ENCODE measurements around the gene APOC3. TPM values are rescaled to one million over a fixed set of nuclear protein-coding genes. Genes with fewer than 3 reads are reported as not detected.

Gene APOC3
- total and polyA plus RNA-seq, 7 experiments from 2014 or later, result not detected

DNA sequence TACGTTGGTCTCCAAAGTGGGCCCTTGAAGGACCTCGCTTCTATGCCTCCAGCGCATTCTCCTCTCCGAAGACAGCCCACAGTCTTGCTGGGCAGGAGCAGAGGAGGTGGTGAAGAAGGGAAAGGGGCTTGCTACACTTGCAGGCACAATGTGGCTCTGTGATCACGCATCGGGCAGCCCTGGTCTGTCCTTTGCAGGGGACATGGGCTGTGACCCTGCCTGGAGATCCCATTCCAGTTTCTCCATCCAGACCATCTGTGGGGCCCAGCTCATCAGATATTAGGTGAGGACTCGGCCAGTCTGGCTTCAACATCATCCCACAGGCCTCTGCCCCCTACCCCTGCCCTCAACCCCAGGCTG is 6.9 kb downstream of the APOC3 start:
- Mint-ChIP-seq H3K36me3 (no peaks in the 10 kb centered on the region), H3K9me3 (no peaks in the 10 kb centered on the region), H3K4me3 (no peak overlapping the region), H3K4me1 (peaks cover 4 to 17% (median 14%) of the 10 kb centered on the region in 7 donors), H3K27me3 (peaks cover 0 to 4% (median 0%) of the 10 kb centered on the region in 5 donors), H3K27ac (no peak overlapping the region)
- no peak for ATAC-seq
- intact Hi-C loops (cut with micrococcal nuclease), result loop anchor here (1.0 to 5.0 kb wide), 10 partner anchors 17 to 391 kb away; partner anchors contain the start of genes APOA5 (in 2 of the 2), BUD13 (in 1 of the 2) and SIK3 (in 1 of the 2)
- H3K27me3 ChIP-seq (ENCODE audit: control insufficient read depth in 2 of 2, insufficient read depth in 2 of 2, low read length in 2 of 2), result no peaks in the 10 kb centered on the region
- H3K27ac ChIP-seq (ENCODE audit: low read depth, low read length), result no peak overlapping the region
- ChIA-PET POLR2A (interaction anchor here (0.8 to 3.6 kb wide), 8 partner anchors 10 to 395 kb away, joined by 3 to 49 read pairs (median 5); partner anchors contain the start of genes APOA5, PCSK7, RNF214 and ZPR1), CTCF (interaction anchor here (0.5 to 3.3 kb wide), 21 partner anchors 12 to 394 kb away, joined by 3 to 66 read pairs (median 5); partner anchors contain the start of genes APOA5, BUD13 and ZPR1)
- no peak for DNase-seq
- H3K9me3 ChIP-seq (ENCODE audit: control insufficient read depth in 2 of 3, low read length in 3 of 3), result no peaks in the 10 kb centered on the region
- H3K4me3 ChIP-seq (ENCODE audit: low read length), result no peak overlapping the region
- peaks cover 4 to 9% of the 10 kb centered on the region in 2 donors for H3K4me1 ChIP-seq (ENCODE audit: control insufficient read depth in 2 of 2, insufficient read depth in 2 of 2, low read length in 2 of 2)
- no peaks in the 10 kb centered on the region for H3K36me3 ChIP-seq (ENCODE audit: control insufficient read depth in 2 of 3, insufficient read depth in 3 of 3, low read length in 3 of 3)

DNA sequence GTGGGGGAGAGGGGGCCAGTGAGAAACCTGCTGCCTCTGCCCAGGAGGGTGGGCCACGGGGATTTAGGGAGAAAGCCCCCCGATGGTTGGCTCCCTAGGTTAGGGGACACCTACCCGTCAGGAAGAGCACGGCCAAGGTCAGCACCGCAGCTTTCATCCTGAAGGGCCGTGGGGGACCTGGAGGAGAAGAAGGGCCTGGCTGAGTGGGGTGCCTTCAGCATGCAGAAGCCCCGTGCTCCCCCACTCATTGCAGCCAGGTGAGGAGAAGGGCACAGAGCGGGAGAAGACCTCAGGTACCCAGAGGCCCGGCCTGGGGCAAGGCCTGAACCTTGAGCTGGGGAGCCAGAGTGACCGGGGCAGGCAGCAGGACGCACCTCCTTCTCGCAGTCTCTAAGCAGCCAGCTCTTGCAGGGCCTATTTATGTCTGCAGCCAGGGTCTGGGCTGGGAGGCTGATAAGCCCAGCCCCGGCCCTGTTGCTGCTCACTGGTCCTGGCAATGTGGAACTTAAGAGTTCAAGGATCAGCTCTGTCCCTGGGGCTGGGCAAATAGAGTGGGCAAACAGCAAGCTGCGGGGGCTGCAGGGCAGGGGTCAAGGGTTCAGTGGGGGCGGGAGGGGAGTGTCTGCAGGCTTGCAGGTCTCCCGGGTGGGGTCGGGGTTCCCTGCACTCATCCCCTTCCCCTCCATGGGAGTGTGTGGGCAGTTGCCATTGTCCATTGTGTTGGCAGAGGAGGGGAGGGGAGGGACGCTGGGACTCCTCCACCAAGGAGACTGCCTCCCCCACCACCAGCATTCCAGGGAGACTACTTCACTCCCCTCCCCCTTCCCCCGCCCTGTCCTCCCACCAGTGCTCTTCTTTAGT is 7.8 kb downstream of the APOC3 start, which contains the start of gene APOA1:
TSS of gene APOA1 (minus strand) at position 392 of the 861 bp plus-strand sequence. CDS start at position 157, 235 bp downstream.
- Mint-ChIP-seq H3K4me1 (peaks cover 4 to 17% (median 14%) of the 10 kb centered on the region in 7 donors), H3K27me3 (peaks cover 0 to 4% (median 0%) of the 10 kb centered on the region in 5 donors), H3K36me3 (no peaks in the 10 kb centered on the region), H3K9me3 (no peaks in the 10 kb centered on the region), H3K27ac (peak within 1 kb of the TSS in 2 of 9 donors; percentile 36 to 51), H3K4me3 (peak within 1 kb of the TSS in 1 of 10 donors; percentile 35)
- intact Hi-C loops (cut with micrococcal nuclease), result loop anchor here (5.0 kb wide), 3 partner anchors 105 to 390 kb away; partner anchors contain the start of gene SIK3 (in 1 of the 2)
- Histone ChIP-seq H3K27ac (ENCODE audit: low read depth, low read length) (no peak within 1 kb of the TSS), H3K4me3 (ENCODE audit: low read length) (no peak within 1 kb of the TSS), H3K4me1 (ENCODE audit: control insufficient read depth in 2 of 2, insufficient read depth in 2 of 2, low read length in 2 of 2) (peaks cover 4 to 9% of the 10 kb centered on the region in 2 donors), H3K27me3 (ENCODE audit: control insufficient read depth in 2 of 2, insufficient read depth in 2 of 2, low read length in 2 of 2) (no peaks in the 10 kb centered on the region), H3K9me3 (ENCODE audit: control insufficient read depth in 2 of 3, low read length in 3 of 3) (no peaks in the 10 kb centered on the region), H3K36me3 (ENCODE audit: control insufficient read depth in 2 of 3, insufficient read depth in 3 of 3, low read length in 3 of 3) (no peaks in the 10 kb centered on the region)
- DNase-seq, result no peak
- ATAC-seq, result no peak
- ChIA-PET POLR2A (interaction anchor here (0.5 to 3.6 kb wide), 5 partner anchors 16 to 1467 kb away, joined by 3 to 49 read pairs (median 14); partner anchors contain the start of genes APOA5 and ZPR1), CTCF (interaction anchor here (1.4 to 3.3 kb wide), 3 partner anchors 15 to 390 kb away, joined by 6 to 66 read pairs (median 51); partner anchors contain the start of gene APOA5)

DNA sequence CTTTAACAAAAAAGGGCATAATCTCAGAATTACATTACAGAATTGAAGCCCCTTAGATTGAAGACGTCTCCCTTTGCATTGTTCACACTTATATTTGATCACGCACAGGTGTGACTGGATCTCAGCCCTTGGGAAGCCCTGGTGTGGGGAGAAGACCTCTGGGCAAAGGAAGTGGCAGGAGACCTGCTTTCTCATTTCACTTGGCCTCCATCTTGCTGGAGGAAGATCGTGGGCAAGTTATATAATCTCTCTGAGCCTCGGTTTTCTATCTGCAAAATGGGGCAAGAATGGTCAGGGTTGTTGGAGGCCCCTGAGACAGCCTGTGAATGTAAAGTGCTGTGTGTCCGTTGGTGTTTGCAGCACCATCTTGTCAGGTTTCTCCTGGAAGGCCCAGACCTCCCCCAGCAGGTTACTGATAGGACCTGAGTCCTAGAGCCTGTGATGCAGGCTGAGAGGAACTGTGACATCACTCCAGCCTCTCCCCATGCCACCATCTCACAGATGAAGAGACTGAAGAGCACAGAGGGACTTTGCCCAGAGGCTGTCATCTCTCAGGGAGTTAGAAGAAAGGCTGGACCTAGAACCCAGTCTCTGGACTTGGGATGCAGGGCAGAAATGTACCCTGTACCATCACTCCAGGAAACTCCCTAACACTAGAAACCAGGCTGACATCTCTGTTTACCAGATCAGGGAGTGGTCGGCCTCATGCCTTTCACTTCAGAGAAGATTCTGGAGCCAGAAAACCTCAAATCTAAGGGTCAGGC is 8.8 kb downstream of the APOC3 start:
- Mint-ChIP-seq H3K4me1 (peaks cover 4 to 17% (median 14%) of the 10 kb centered on the region in 7 donors), H3K9me3 (no peaks in the 10 kb centered on the region), H3K27me3 (peaks cover 0 to 4% (median 0%) of the 10 kb centered on the region in 5 donors), H3K36me3 (peaks cover 0 to 5% (median 1%) of the 10 kb centered on the region in 5 donors), H3K27ac (peak overlapping the region in 2 of 9 donors; percentile 36 to 51), H3K4me3 (peak overlapping the region in 1 of 10 donors; percentile 35)
- ChIA-PET POLR2A (no interaction called here), CTCF (no interaction called here)
- DNase-seq, result no peak
- no peaks in the 10 kb centered on the region for H3K9me3 ChIP-seq (ENCODE audit: control insufficient read depth in 2 of 3, low read length in 3 of 3)
- H3K27me3 ChIP-seq (ENCODE audit: control insufficient read depth in 2 of 2, insufficient read depth in 2 of 2, low read length in 2 of 2), result no peaks in the 10 kb centered on the region
- H3K4me1 ChIP-seq (ENCODE audit: control insufficient read depth in 2 of 2, insufficient read depth in 2 of 2, low read length in 2 of 2), result peaks cover 4 to 9% of the 10 kb centered on the region in 2 donors
- H3K36me3 ChIP-seq (ENCODE audit: control insufficient read depth in 2 of 3, insufficient read depth in 3 of 3, low read length in 3 of 3), result peaks cover 0 to 2% (median 0%) of the 10 kb centered on the region in 3 experiments
- H3K27ac ChIP-seq (ENCODE audit: low read depth, low read length), result no peak overlapping the region
- H3K4me3 ChIP-seq (ENCODE audit: low read length), result no peak overlapping the region
- no peak for ATAC-seq
- intact Hi-C loops (cut with micrococcal nuclease), result loop anchor here (5.0 kb wide), 3 partner anchors 106 to 389 kb away; partner anchors contain the start of gene SIK3 (in 1 of the 2)

DNA sequence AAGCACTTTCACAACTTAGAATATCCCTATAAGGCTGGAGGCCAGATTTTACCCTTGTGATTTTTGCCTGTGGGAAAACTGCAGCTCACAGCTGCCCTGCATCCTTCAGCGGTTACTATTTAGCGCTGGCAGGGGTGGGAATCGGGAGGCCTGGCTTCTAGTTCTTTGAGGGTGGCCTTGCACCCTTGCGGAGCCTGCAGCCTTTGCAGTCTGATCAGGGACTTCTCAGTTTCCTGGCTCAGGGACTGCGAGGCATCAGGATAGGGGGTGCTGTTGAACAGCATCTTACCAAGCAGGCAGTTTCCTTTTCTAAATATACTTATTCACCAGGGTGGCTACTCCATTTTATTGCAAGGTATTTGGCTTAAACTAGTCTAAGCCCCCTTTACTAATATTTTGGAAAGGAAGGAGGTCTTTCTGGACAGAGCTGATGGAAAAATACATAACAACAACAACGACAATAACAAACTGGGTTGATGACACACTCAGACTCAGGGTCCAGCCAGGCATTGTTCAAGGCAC is 10.6 kb downstream of the APOC3 start:
- Mint-ChIP-seq H3K27ac (peak overlapping the region in 2 of 9 donors; percentile 0 to 12), H3K27me3 (no peaks in the 10 kb centered on the region), H3K4me1 (peaks cover 0 to 15% (median 8%) of the 10 kb centered on the region in 7 donors), H3K9me3 (no peaks in the 10 kb centered on the region), H3K36me3 (peaks cover 0 to 14% (median 5%) of the 10 kb centered on the region in 5 donors), H3K4me3 (no peak overlapping the region)
- Histone ChIP-seq H3K4me3 (ENCODE audit: low read length) (no peak overlapping the region), H3K27ac (ENCODE audit: low read depth, low read length) (no peak overlapping the region), H3K9me3 (ENCODE audit: control insufficient read depth in 2 of 3, low read length in 3 of 3) (no peaks in the 10 kb centered on the region), H3K36me3 (ENCODE audit: control insufficient read depth in 2 of 3, insufficient read depth in 3 of 3, low read length in 3 of 3) (peaks cover 0 to 15% (median under 1%) of the 10 kb centered on the region in 3 experiments), H3K27me3 (ENCODE audit: control insufficient read depth in 2 of 2, insufficient read depth in 2 of 2, low read length in 2 of 2) (no peaks in the 10 kb centered on the region), H3K4me1 (ENCODE audit: control insufficient read depth in 2 of 2, insufficient read depth in 2 of 2, low read length in 2 of 2) (peaks cover 4 to 7% of the 10 kb centered on the region in 2 donors)
- ChIA-PET CTCF (no interaction called here), POLR2A (interaction anchor here (0.8 to 1.3 kb wide), 2 partner anchors 9 to 11 kb away, joined by 3 to 4 read pairs; no protein-coding TSS in a partner anchor)
- ATAC-seq, result no peak
- no peak for DNase-seq
- intact Hi-C loops (cut with micrococcal nuclease), result loop anchor here in 1 of 2 donors (1.0 kb wide), 1 partner anchor 266 kb away; no protein-coding TSS in a partner anchor

DNA sequence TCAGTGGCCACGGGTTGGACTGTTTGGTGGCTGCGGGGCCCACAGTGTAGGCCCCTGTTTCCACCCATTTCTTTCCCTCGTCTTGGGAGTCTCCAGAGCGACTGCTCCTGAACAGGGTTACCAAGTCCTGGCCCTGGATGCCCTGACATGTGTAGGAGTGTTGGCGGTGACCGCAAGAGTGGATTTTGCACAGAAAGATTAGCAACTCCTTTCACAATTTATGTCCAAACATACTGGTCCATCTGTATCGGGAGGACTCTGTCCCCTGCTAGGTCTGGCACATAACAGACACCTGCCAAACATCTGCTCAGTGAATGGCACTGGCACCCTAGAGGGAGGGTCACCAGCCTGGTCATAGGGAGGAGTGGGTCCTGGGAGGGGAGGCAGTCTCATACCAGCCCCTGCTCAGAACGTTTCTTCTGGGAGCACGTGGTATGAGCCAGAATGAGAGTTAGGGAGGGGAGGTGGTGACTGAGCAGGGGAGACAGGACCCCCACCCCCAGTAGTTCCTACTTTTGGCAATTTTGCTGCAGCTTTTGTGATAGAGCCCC is 11.1 kb downstream of the APOC3 start:
- Mint-ChIP-seq H3K36me3 (peaks cover under 1 to 20% (median 7%) of the 10 kb centered on the region in 5 donors), H3K4me3 (no peak overlapping the region), H3K4me1 (peaks cover 0 to 14% (median 4%) of the 10 kb centered on the region in 7 donors), H3K27ac (no peak overlapping the region), H3K27me3 (no peaks in the 10 kb centered on the region), H3K9me3 (no peaks in the 10 kb centered on the region)
- intact Hi-C loops (cut with micrococcal nuclease), result loop anchor here in 1 of 2 donors (1.0 kb wide), 1 partner anchor 265 kb away; no protein-coding TSS in a partner anchor
- no peak for ATAC-seq
- CTCF ChIA-PET, result interaction anchor here (0.7 kb wide), 1 partner anchor 38 kb away, joined by 3 read pairs; no protein-coding TSS in a partner anchor
- Histone ChIP-seq H3K9me3 (ENCODE audit: control insufficient read depth in 2 of 3, low read length in 3 of 3) (no peaks in the 10 kb centered on the region), H3K27me3 (ENCODE audit: control insufficient read depth in 2 of 2, insufficient read depth in 2 of 2, low read length in 2 of 2) (no peaks in the 10 kb centered on the region), H3K4me1 (ENCODE audit: control insufficient read depth in 2 of 2, insufficient read depth in 2 of 2, low read length in 2 of 2) (peaks cover 4 to 5% of the 10 kb centered on the region in 2 donors), H3K36me3 (ENCODE audit: control insufficient read depth in 2 of 3, insufficient read depth in 3 of 3, low read length in 3 of 3) (peaks cover 0 to 20% (median 6%) of the 10 kb centered on the region in 3 experiments), H3K4me3 (ENCODE audit: low read length) (no peak overlapping the region), H3K27ac (ENCODE audit: low read depth, low read length) (no peak overlapping the region)
- POLR2A ChIA-PET, result interaction anchor here (1.3 kb wide), 1 partner anchor 9 kb away, joined by 4 read pairs; no protein-coding TSS in a partner anchor
- DNase-seq, result no peak

All from naive thymus-derived CD4-positive, alpha-beta T cell (primary cell).